ENCODE data around the gene C1R.

- no peak for TF ChIP-seq CTCF (IDR thresholded peaks at IDR 0.05)
- TF ChIP-seq POLR2A (IDR thresholded peaks at IDR 0.05), result no peak
- no peak for TF ChIP-seq EP300 (IDR thresholded peaks at IDR 0.05)
These were observed 33.5 kb upstream of the C1R start for GRCh38 chr12:7125632-7126227.

Data from upper lobe of left lung (tissue), 4 donors.